Stimulated activated naive CD8-positive, alpha-beta T cell treated with anti-CD3 and anti-CD28 coated beads, Interleukin-15, amount 100 ng/mL, for 72 hours (primary cell): Measurements from ENCODE around the gene KCNK16.

ENCODE experiments used
- ATAC-seq: fragments of 150-1000 bp; cut with Tn5 transposase; 2 replicates; pipeline ENCODE4 v1.10.0; 2021; ENCODE audit warnings: mild to moderate bottlenecking, moderate library complexity
- DNase-seq, 2 donors: peaks; one replicate each; pipeline ENCODE4 v3.0.0; 2021 to 2022
- H3K27ac Mint-ChIP-seq, 2 donors: one replicate each; pipeline ENCODE4 v1.8.0; 2022; ENCODE audit warnings: mild to moderate bottlenecking in 2 of 2, mixed read lengths in 2 of 2, moderate library complexity in 2 of 2
- H3K27me3 Mint-ChIP-seq: one replicate; pipeline ENCODE4 v1.8.0; 2022; ENCODE audit warnings: mixed read lengths
- H3K4me1 Mint-ChIP-seq: one replicate; pipeline ENCODE4 v1.8.0; 2022; ENCODE audit warnings: mild to moderate bottlenecking, mixed read lengths
- H3K4me3 Mint-ChIP-seq, 2 donors: one replicate each; pipeline ENCODE4 v1.8.0; 2022; ENCODE audit warnings: mild to moderate bottlenecking in 2 of 2, mixed read lengths in 2 of 2, moderate library complexity in 1 of 2
- H3K9me3 Mint-ChIP-seq, 2 donors: one replicate each; pipeline ENCODE4 v1.8.0; 2022; ENCODE audit warnings: mixed read lengths in 2 of 2

Gene KCNK16

GRCh38 chr6:39322306-39322850 lies at the start of gene KCNK16:
TSS of gene KCNK16 (minus strand) at chr6:39322702. CDS start at chr6:39322540, 162 bp downstream.
- no peak within 1 kb of the TSS for H3K4me3 Mint-ChIP-seq
- DNase-seq (no peak), ATAC-seq (peak; percentile 6)
- peaks cover 56% of the 10 kb centered on the region for H3K27me3 Mint-ChIP-seq
- H3K4me1 Mint-ChIP-seq, result no peaks in the 10 kb centered on the region
- H3K27ac Mint-ChIP-seq, result no peak within 1 kb of the TSS
- H3K9me3 Mint-ChIP-seq, result no peaks in the 10 kb centered on the region

- Mint-ChIP-seq H3K27me3 (peaks cover 9% of the 10 kb centered on the region), H3K4me1 (no peaks in the 10 kb centered on the region), H3K4me3 (no peak overlapping the region), H3K27ac (no peak overlapping the region), H3K9me3 (no peaks in the 10 kb centered on the region)
- DNase-seq (no peak), ATAC-seq (no peak)
These were observed 47.9 kb upstream of the KCNK16 start for GRCh38 chr6:39370390-39370789.

GRCh38 chr6:39369987-39370386 lies 47.5 kb upstream of the KCNK16 start:
- Mint-ChIP-seq H3K27me3 (peaks cover 9% of the 10 kb centered on the region), H3K27ac (no peak overlapping the region), H3K4me3 (no peak overlapping the region), H3K9me3 (no peaks in the 10 kb centered on the region), H3K4me1 (no peaks in the 10 kb centered on the region)
- DNase-seq (no peak), ATAC-seq (no peak)

- no peak for ATAC-seq
- Mint-ChIP-seq H3K4me3 (no peak overlapping the region), H3K4me1 (no peaks in the 10 kb centered on the region), H3K27me3 (peaks cover 9% of the 10 kb centered on the region), H3K9me3 (no peaks in the 10 kb centered on the region), H3K27ac (no peak overlapping the region)
- no peak for DNase-seq
These were observed 45.2 kb upstream of the KCNK16 start for GRCh38 chr6:39367700-39368099.

- H3K9me3 Mint-ChIP-seq, result no peaks in the 10 kb centered on the region
- peaks cover under 1% of the 10 kb centered on the region for H3K4me1 Mint-ChIP-seq
- peaks cover 9% of the 10 kb centered on the region for H3K27me3 Mint-ChIP-seq
- H3K4me3 Mint-ChIP-seq, result no peak overlapping the region
- H3K27ac Mint-ChIP-seq, result no peak overlapping the region
- DNase-seq (no peak), ATAC-seq (no peak)
These were observed 44.6 kb upstream of the KCNK16 start for GRCh38 chr6:39366931-39367618.

GRCh38 chr6:39365281-39366074 lies 43.0 kb upstream of the KCNK16 start:
- Mint-ChIP-seq H3K9me3 (no peaks in the 10 kb centered on the region), H3K4me1 (peaks cover 6% of the 10 kb centered on the region), H3K27me3 (peaks cover 20% of the 10 kb centered on the region), H3K4me3 (no peak overlapping the region), H3K27ac (no peak overlapping the region)
- ATAC-seq (no peak), DNase-seq (no peak)

- Mint-ChIP-seq H3K4me3 (no peak overlapping the region), H3K4me1 (peaks cover 6% of the 10 kb centered on the region), H3K9me3 (no peaks in the 10 kb centered on the region), H3K27me3 (peaks cover 11% of the 10 kb centered on the region), H3K27ac (no peak overlapping the region)
- DNase-seq (no peak), ATAC-seq (no peak)
These were observed 40.8 kb upstream of the KCNK16 start for GRCh38 chr6:39363280-39363679.

GRCh38 chr6:39362487-39362865 lies 40.0 kb upstream of the KCNK16 start:
- no peaks in the 10 kb centered on the region for H3K9me3 Mint-ChIP-seq

GRCh38 chr6:39361657-39362486 lies 39.4 kb upstream of the KCNK16 start:
- H3K27ac Mint-ChIP-seq, result no peak overlapping the region
- H3K9me3 Mint-ChIP-seq, result no peaks in the 10 kb centered on the region
- H3K27me3 Mint-ChIP-seq, result peaks cover 11% of the 10 kb centered on the region
- H3K4me1 Mint-ChIP-seq, result peaks cover 6% of the 10 kb centered on the region
- DNase-seq (peak; percentile 41 to 52), ATAC-seq (peak; percentile 78)
- no peak overlapping the region for H3K4me3 Mint-ChIP-seq

More at GRCh38 chr6:39362487-39362865, 40.0 kb upstream of the KCNK16 start:
- ATAC-seq, result no peak
- Mint-ChIP-seq H3K27me3 (peaks cover 11% of the 10 kb centered on the region), H3K4me1 (peaks cover 6% of the 10 kb centered on the region), H3K27ac (no peak overlapping the region), H3K4me3 (no peak overlapping the region)
- DNase-seq, result no peak

GRCh38 chr6:39360378-39360777 lies 37.9 kb upstream of the KCNK16 start:
- H3K27me3 Mint-ChIP-seq, result peaks cover 11% of the 10 kb centered on the region
- no peak for ATAC-seq
- H3K4me1 Mint-ChIP-seq, result peaks cover 6% of the 10 kb centered on the region
- H3K27ac Mint-ChIP-seq, result no peak overlapping the region
- H3K4me3 Mint-ChIP-seq, result no peak overlapping the region
- no peak for DNase-seq
- H3K9me3 Mint-ChIP-seq, result no peaks in the 10 kb centered on the region

- peaks cover 11% of the 10 kb centered on the region for H3K27me3 Mint-ChIP-seq
- no peak overlapping the region for H3K4me3 Mint-ChIP-seq
- ATAC-seq, result no peak
- peaks cover 6% of the 10 kb centered on the region for H3K4me1 Mint-ChIP-seq
- H3K9me3 Mint-ChIP-seq, result no peaks in the 10 kb centered on the region
- DNase-seq, result no peak
- no peak overlapping the region for H3K27ac Mint-ChIP-seq
These were observed 35.6 kb upstream of the KCNK16 start for GRCh38 chr6:39357998-39358686.

GRCh38 chr6:39353698-39354315 lies 31.3 kb upstream of the KCNK16 start:
- ATAC-seq (no peak), DNase-seq (no peak)
- Mint-ChIP-seq H3K4me3 (no peak overlapping the region), H3K27ac (no peak overlapping the region), H3K9me3 (no peaks in the 10 kb centered on the region), H3K27me3 (no peaks in the 10 kb centered on the region), H3K4me1 (no peaks in the 10 kb centered on the region)

GRCh38 chr6:39350723-39351505 lies 28.4 kb upstream of the KCNK16 start:
- H3K4me1 Mint-ChIP-seq, result no peaks in the 10 kb centered on the region
- peaks cover 5% of the 10 kb centered on the region for H3K27me3 Mint-ChIP-seq
- ATAC-seq (no peak), DNase-seq (no peak)
- no peak overlapping the region for H3K4me3 Mint-ChIP-seq
- peak overlapping the region in 1 of 2 donors; percentile 42 for H3K27ac Mint-ChIP-seq
- no peaks in the 10 kb centered on the region for H3K9me3 Mint-ChIP-seq

GRCh38 chr6:39348740-39349139 lies 26.2 kb upstream of the KCNK16 start:
- Mint-ChIP-seq H3K9me3 (no peaks in the 10 kb centered on the region), H3K27me3 (peaks cover 5% of the 10 kb centered on the region), H3K27ac (no peak overlapping the region), H3K4me1 (no peaks in the 10 kb centered on the region), H3K4me3 (no peak overlapping the region)
- ATAC-seq (no peak), DNase-seq (no peak)
